ENCODE measurements around the gene SERINC5.
"Not testable (repeated sequence)": the region's sequence is repeated elsewhere in the genome, so short reads cannot be mapped to it uniquely, and the experiment has no call there.

Gene SERINC5

GRCh38 chr5:80159133-80159815 is 96.6 kb downstream of the SERINC5 start:
- DNase-seq, result no peak

- DNase-seq, result no peak
Observed at GRCh38 chr5:80156156-80156555, 99.7 kb downstream of the SERINC5 start.

- no peak for DNase-seq
Observed at GRCh38 chr5:80154749-80155148, 101.1 kb downstream of the SERINC5 start.

GRCh38 chr5:80154289-80154688 is 101.6 kb downstream of the SERINC5 start:
- not testable (repeated sequence) for DNase-seq

GRCh38 chr5:80153586-80154126 is 102.2 kb downstream of the SERINC5 start:
- DNase-seq, result no peak

- no peak for DNase-seq
Observed at GRCh38 chr5:80152778-80153177, 103.1 kb downstream of the SERINC5 start.

GRCh38 chr5:80151890-80152289 is 104.0 kb downstream of the SERINC5 start:
- DNase-seq, result no peak

- DNase-seq, result no peak
Observed at GRCh38 chr5:80150731-80151130, 105.1 kb downstream of the SERINC5 start.

GRCh38 chr5:80149161-80149609 is 106.7 kb downstream of the SERINC5 start:
- no peak for DNase-seq

- no peak for DNase-seq
Observed at GRCh38 chr5:80147119-80147815, 108.6 kb downstream of the SERINC5 start.

GRCh38 chr5:80146046-80146445 is 109.8 kb downstream of the SERINC5 start:
- no peak for DNase-seq

GRCh38 chr5:80143491-80143890 is 112.4 kb downstream of the SERINC5 start:
- no peak for DNase-seq

GRCh38 chr5:80142996-80143395 is 112.9 kb downstream of the SERINC5 start:
- no peak for DNase-seq

- DNase-seq, result no peak
Observed at GRCh38 chr5:80141681-80142080, 114.2 kb downstream of the SERINC5 start.

GRCh38 chr5:80141147-80141671 is 114.6 kb downstream of the SERINC5 start:
- DNase-seq, result no peak

GRCh38 chr5:80140496-80140895 is 115.4 kb downstream of the SERINC5 start:
- DNase-seq, result no peak

- no peak for DNase-seq
Observed at GRCh38 chr5:80139466-80139972, 116.3 kb downstream of the SERINC5 start.

GRCh38 chr5:80138486-80138885 is 117.4 kb downstream of the SERINC5 start:
- no peak for DNase-seq

GRCh38 chr5:80136798-80137197 is 119.0 kb downstream of the SERINC5 start:
- DNase-seq, result not testable (repeated sequence)

GRCh38 chr5:80134876-80135275 is 121.0 kb downstream of the SERINC5 start:
- DNase-seq, result no peak

GRCh38 chr5:80129146-80129545 is 126.7 kb downstream of the SERINC5 start:
- DNase-seq, result no peak

GRCh38 chr5:80128141-80128540 is 127.7 kb downstream of the SERINC5 start:
- DNase-seq, result no peak

- DNase-seq, result no peak
Observed at GRCh38 chr5:80127116-80127552, 128.7 kb downstream of the SERINC5 start.
